Measurements from ENCODE around the gene DBF4B.

Gene DBF4B

DNA sequence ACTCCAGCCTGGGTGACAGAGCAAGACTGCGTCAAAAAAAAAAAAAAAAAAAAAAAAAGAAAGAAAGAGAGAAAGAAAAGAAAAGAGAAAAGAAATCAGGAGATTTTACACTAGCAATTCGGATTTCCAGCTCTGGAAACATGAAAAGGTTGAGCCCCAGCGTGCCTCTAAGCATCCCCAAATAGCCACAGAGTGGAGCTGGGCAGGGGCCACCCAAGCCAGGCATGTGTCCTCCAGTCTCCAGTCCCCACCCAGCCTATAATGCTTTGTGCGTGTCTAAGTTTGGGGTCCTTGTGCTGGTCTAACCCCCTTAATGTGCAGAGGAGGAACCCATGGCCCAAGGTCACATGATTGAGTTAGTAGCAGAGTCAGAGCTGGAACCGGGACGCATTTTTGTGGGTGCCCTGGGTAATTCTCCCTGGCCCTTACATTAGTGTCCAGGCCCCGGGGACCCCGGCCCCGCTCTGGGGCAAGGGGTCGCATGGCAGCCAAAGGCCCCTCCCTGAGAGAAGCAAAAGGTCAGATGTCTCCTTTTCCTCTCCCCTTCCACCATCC is 70.3 kb downstream of the DBF4B start:
- no peak for DNase-seq (ENCODE audit: low spot score)
- in situ Hi-C loops (cut with MboI; ENCODE audit: low sequenced_read_pairs, unreplicated experiment) = loop anchor here (10.0 kb wide), 1 partner anchor 86 kb away; no protein-coding TSS in a partner anchor
- TF ChIP-seq CTCF (IDR thresholded peaks at IDR 0.05; ENCODE audit: borderline replicate concordance, control extremely low read depth, extremely low read depth, insufficient read depth, missing control alignments) = no peak

DNA sequence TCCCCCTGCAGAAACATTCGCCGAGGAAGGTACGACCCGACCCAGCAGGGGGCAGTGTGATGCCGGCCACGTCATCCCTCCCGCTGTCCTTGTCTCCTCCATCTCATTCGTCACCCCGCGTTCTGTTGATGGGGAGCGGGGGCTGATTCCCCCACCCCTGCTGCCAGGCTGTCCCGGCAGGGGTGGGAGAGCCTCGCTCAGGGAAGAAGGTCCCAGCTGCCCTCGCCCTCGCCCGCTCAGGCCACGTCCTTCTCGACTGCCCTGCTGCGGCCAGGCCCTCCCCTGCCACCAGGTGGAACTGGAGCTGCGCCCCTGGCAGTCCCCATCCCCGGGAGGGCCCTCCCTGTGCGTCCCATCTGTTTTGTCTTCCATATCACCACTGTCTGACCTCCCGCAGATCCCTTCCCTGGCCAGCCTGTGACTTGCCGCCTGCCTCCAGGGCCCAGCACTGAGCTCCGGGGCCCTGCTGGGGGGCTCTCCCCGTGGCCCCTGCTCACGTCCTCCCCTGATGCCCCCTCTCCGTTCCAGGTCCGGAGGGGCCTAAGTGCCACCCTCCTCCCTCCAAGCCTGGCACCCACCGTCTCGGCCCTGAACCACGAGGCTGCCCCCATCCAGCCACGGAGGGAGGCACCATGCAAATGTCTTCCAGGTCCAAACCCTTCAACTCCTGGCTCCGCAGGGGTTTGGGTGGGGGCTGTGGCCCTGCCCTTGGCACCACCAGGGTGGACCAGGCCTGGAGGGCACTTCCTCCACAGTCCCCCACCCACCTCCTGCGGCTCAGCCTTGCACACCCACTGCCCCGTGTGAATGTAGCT is 71.0 kb downstream of the DBF4B start:
- peak; percentile 91 for DNase-seq (ENCODE audit: low spot score)
- TF ChIP-seq CTCF (IDR thresholded peaks at IDR 0.05; ENCODE audit: borderline replicate concordance, control extremely low read depth, extremely low read depth, insufficient read depth, missing control alignments) = peak; percentile 90
- in situ Hi-C loops (cut with MboI; ENCODE audit: low sequenced_read_pairs, unreplicated experiment) = loop anchor here (10.0 kb wide), 1 partner anchor 85 kb away; no protein-coding TSS in a partner anchor

GRCh38 chr17:44780161-44780560 is 71.7 kb downstream of the DBF4B start:
- no peak for TF ChIP-seq CTCF (IDR thresholded peaks at IDR 0.05; ENCODE audit: borderline replicate concordance, control extremely low read depth, extremely low read depth, insufficient read depth, missing control alignments)
- in situ Hi-C loops (cut with MboI; ENCODE audit: low sequenced_read_pairs, unreplicated experiment) = no loop called here
- DNase-seq (ENCODE audit: low spot score) = no peak

- in situ Hi-C loops (cut with MboI; ENCODE audit: low sequenced_read_pairs, unreplicated experiment) = no loop called here
- TF ChIP-seq CTCF (IDR thresholded peaks at IDR 0.05; ENCODE audit: borderline replicate concordance, control extremely low read depth, extremely low read depth, insufficient read depth, missing control alignments) = no peak
- no peak for DNase-seq (ENCODE audit: low spot score)
Measured at GRCh38 chr17:44780845-44781480, 72.5 kb downstream of the DBF4B start.

GRCh38 chr17:44781551-44782325 is 73.3 kb downstream of the DBF4B start:
- TF ChIP-seq CTCF (IDR thresholded peaks at IDR 0.05; ENCODE audit: borderline replicate concordance, control extremely low read depth, extremely low read depth, insufficient read depth, missing control alignments) = no peak
- no peak for DNase-seq (ENCODE audit: low spot score)
- in situ Hi-C loops (cut with MboI; ENCODE audit: low sequenced_read_pairs, unreplicated experiment) = no loop called here

GRCh38 chr17:44782326-44782850 is 73.9 kb downstream of the DBF4B start:
- DNase-seq (ENCODE audit: low spot score) = no peak
- in situ Hi-C loops (cut with MboI; ENCODE audit: low sequenced_read_pairs, unreplicated experiment) = no loop called here
- no peak for TF ChIP-seq CTCF (IDR thresholded peaks at IDR 0.05; ENCODE audit: borderline replicate concordance, control extremely low read depth, extremely low read depth, insufficient read depth, missing control alignments)
